Esophagus mucosa (tissue), 1 donor: ENCODE measurements around the gene TIMP2. TPM values are rescaled to one million over a fixed set of nuclear protein-coding genes. Genes with fewer than 3 reads are reported as not detected.
"Not testable (repeated sequence)": the region's sequence is repeated elsewhere in the genome, so short reads cannot be mapped to it uniquely, and the experiment has no call there.

ENCODE experiments used
- ATAC-seq: fragments of 200-7000 bp; cut with Tn5 transposase; one replicate; pipeline ENCODE4 v1.9.1; 2020
- total RNA-seq: library from RNA; stranded (reverse); gene quantifications from one replicate; pipeline ENCODE4 v1.2.4, GENCODE V29; 2023
- donor health status: DM: yes; HTN: yes; CAD: no.

Gene TIMP2
- total RNA-seq, 1 donor from 2014 or later, result 16.1 TPM

DNA sequence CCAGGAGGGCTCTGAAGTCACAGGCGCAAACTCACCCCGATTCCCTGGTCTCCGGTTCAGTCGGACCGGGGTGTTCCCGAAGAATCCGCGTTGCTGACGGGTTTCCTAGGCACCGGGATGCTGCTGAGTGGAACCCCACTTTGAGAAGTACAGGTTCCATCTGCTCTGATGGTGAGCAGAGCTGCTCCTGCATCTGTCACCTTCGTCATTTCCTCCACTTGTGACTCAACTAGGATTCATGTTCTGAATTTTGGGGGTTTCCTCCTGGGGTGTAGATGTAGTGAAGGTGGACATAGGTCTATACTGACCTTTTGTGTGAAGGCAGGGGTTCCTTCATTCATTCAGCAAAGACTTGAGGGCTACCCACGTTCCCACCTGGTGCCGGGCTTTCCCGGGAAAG lies 29.5 kb upstream of the TIMP2 start:
- no peak for ATAC-seq

DNA sequence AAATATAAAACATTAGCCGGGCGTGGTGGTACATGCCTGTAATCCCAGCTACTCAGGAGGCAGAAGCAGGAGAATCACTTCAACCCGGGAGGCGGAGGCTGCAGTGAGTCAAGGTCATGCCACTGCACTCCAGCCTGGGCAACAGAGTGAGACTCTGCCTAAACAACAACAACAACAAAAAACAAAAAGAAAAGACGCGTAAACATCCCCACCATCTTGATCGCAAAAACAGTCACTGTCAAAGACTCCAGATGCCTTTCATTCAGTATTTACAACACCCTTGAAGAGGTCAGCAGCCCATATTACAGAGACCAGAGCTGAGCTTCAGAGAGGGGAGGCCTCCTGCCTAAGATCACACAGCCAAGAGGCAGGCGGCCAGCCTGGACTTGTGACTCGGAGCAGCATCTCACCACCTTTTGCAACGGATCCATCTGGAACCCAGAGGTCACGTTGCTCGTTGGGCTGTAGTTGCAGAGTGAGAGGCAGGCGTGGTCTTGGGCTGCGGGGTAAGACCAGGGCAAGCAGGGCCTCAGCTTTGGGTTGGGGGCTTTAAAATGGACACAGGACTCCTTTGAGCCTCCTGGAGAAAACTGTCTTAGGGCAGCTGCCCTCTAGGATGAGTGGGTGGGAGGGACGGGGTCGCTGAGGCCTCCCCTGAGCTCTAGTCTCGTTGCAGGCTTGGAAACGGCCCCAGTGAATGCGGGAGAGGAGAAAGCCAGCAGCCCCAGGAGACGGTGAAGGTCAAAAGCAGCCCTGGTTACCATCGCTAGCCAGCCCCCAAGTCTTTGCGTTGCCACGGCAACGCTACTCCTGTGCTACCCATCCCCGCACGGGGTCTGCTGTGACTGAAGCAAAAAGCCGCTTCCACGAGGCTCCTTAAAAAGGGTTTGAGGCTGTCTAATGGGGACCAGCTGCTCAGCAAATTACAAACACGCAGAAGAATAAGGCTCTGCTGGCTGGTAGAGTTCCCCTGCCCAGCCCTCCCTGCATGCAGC lies 28.5 kb upstream of the TIMP2 start:
- no peak for ATAC-seq

DNA sequence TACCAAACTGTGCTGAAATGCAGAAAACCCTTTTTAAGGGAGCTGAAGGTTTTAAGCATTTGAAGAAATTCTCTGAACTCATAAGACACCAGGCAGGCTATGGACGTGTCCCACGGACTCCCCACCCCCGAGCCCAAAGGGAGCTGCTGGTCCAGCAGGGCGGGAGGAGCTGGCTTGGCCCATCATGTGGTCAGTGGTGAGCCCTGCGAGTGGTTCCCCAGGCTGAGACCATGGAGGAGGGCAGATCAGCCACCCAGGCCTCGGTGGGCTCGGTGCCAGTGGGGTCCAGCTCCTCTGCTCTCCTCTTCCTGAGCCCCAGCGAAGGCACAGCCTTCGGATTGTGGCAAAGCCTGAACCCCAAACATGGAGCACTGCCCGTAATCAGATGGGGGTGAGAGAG lies 27.5 kb upstream of the TIMP2 start:
- ATAC-seq, result no peak

DNA sequence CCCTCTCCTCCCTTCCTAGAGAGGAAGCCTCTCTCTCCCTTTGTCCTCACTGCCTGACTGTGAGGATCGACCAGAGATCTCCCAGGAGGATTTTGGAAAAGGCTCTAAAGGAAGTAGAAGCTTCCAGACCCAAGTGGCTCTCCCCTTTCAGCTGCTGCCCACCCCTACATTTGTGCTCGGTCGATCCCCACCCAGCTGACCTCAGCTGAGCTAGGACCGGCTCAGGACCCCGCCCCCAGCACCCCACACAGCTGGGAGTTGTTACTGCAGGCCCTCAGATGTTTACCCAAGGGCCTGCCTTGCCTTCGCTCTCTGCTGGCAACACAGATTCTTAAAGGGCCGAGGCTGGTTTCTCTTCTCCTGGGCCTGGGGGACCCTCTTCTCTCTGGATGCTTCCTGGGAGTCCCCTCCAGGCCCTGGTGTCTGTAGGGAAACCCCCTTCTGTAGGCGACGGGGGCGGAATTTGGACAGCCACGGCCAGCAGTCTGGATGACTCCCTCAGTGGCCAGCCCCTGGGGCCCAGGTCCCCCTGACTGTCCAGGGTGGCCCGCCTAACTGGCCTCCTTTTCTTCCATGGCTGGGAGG lies 26.9 kb upstream of the TIMP2 start:
- ATAC-seq, result no peak

DNA sequence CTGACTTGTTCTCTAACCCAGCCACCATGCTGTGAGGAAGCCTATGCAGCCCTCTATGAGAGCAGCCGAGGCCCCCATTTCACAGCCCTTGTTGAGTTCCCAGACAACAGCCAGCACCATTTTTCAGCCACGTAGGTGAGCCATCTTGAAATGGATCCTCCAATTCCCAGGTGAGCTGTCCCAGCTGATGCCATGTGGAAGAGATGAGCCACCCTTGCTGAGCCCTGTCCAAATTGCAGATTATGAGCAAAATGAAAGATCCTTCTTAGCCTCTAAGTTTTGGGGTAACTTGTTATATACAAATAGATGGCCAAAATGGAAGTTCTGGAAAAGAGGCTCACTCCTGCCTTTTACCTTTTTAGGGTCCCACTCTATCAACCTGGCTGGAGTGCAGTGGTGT lies 25.7 kb upstream of the TIMP2 start:
- ATAC-seq, result no peak

DNA sequence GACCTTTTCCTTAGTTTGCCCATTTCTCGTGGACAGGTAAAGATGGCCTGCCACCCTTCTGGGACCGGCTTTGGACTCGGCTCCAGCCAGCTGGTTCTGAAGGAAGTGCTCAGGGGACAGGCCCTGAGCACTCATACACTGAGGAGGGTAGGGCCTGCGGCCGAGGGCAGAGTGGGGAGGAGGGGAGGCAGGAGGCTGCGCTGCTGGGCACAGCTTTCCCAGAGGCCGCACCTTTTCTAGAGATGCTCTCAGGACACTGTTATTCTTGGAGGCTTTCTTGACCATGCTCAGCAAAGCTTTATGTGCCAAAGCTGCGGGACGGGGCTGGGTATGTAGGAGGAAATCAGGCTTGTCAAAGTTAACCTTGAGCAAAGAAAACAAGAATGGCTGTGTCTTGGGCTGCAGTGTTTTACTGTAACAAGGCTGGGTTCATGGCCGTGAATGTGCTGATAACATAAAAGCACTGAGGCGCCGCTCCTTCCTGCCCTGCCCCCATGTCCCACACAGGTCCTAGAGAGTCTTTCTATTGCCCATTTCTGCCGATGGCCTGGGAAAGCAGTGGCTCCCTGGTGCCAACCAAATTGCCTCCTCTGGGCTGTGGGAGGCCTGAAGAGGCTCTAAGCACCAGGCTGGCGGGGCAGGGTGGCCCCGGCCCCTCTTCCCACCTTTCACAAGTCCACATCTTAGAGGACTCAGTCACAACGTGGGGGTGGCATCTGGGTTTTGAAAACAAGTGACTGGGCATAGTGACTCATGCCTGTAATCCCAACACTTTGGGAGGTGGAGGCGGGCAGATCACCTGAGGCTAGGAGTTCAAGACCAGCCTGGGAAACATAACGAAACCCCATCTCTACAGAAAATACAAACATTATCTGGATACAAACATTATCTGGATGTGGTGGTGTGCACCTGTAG lies 22.3 kb upstream of the TIMP2 start:
- peak; percentile 17 for ATAC-seq

DNA sequence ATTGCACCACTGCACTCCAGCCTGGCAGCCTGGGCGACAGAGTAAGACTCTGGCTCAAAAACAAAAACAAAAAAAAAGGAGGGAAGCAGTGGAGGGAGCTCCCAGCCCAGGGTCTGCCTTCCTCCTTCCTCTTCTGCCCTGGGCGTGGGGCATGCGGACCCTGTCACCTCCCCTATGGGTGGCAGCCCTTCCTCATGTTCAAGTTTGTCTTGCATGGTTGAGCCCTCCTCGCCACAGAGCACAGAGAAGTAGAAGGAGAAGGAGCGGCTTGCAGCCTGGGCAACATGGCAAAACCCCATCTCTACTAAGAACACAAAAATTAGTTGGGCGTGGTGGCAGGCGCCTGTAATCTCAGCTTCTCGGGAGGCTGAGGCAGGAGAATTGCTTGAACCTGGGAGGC lies 21.4 kb upstream of the TIMP2 start:
- ATAC-seq, result no peak

DNA sequence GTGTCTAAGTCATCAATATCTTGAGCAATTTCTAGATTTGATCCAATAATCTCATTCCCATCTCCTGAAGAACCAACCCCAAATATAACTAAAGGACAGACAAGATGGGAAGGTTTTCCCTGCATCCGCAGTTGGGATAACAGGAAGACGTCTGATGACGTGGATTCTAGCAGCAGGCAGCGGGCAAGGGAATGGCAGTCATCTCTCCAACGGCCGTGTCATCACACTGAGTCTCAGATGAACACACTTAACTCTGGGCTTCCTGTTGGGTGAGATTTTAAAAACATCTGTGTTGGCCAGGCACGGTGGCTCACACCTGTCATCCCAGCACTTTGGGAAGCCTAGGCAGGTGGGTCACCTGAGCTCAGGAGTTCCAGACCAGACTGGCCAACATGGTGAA lies 20.9 kb upstream of the TIMP2 start:
- no peak for ATAC-seq

DNA sequence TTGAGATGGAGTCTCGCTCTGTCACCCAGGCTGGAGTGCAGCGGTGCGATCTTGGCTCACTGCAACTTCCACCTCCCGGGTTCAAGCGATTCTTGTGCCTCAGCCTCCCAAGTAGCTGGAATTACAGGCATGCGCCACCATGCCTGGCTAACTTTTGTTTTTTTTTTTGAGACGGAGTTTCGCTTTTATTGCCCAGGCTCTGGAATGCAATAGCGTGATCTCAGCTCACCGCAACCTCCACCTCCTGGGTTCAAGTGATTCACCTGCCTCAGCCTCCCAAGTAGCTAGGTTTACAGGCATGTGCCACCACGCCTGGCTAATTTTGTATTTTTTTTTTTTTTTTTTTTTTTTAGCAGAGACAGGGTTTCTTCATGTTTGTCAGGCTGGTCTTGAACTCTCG lies 20.3 kb upstream of the TIMP2 start:
- not testable (repeated sequence) for ATAC-seq

DNA sequence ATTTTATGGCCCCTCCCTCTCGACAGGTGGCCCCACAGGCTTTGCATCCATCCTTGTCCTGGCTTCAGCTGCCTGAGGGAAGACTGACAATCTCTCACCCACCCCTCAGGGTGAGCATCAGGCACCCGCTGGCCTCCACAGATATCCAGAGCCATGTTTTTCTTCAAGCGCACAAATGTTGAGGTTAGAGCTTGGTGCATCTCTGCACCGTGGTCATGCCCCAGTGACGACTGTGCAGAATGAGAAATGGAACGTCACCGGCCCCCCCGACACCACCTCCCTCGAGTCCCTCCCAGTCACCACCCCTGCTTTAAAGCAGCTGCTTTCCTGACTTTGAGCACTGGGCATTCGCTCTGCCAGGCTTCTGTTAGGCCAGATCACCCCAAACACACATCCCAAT lies 19.8 kb upstream of the TIMP2 start:
- no peak for ATAC-seq

DNA sequence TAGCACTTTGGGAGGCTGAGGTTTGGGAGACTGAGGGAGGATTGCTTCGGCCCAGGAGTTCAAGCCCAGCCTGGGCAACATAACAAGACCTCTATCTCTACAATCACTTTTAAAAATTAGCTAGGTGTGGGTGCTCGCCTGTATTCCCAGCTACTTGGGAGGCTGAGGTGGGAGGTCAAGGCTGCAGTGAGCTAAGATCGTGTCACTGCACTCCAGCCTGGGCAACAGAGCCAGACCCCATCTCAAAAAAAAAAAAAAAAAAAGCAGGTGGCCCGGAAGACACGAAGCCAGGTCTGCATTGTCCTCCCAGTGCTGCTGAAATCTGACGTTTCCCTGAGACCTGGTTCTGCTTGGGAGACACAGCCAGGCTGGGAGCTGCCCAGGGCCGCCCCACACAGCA lies 18.8 kb upstream of the TIMP2 start:
- no peak for ATAC-seq

DNA sequence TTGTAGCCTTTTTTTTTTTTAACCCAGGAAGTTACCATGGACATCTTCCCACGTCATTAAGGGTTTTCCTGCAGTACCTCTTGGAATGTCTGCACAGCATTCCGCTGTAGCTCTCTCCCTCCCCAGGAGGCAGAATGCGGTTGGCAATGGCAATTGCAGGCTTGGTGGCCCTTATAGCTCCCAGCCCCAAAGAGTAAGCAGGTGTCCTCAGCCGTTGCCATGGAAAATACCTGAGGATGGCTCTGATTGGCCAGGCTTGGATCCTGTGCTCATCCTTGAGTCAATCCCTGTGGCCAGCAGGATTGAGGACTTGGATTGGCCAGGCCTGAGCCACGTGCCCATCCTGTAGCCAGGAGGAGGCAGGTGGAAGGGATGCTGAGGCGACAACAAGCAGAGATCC lies 15.5 kb upstream of the TIMP2 start:
- no peak for ATAC-seq

DNA sequence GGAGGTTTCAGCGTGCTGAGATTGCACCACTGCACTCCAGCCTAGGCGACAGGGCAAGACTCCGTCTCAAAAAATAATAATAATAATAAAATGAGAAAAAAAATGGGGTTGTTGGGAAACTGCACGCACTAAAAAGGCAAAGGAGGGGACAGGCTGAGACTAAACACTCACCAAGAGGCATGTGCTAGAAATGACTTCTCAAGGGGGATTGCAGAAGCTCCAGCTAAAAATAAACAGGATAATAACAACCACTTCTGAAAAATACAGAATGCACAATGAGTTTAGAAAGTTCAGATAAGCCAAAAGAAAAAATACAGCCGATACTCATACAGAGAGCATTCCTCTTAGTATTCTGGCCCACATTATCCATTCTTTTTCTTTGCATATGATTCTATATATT lies 15.1 kb upstream of the TIMP2 start:
- ATAC-seq, result no peak

DNA sequence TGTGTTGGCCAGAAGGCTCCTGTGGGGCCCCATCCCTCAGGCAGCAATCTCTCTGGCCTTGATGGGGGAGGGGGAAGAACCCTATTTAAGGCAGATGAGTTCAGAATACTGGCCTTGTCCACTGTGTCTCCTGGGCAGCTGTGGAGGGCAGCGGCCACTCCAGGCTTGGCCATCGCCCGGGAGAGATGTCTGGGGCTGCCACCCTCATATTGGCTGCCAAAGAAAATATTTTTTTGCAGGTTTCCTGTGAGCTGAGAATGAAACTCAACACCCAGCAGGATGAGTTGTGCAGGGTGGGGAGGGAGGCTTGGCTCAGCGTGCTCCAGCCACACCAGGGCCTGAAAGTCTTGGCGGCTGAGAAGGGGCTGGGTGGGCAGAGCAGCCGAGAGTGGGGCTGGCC lies 14.4 kb upstream of the TIMP2 start:
- no peak for ATAC-seq

DNA sequence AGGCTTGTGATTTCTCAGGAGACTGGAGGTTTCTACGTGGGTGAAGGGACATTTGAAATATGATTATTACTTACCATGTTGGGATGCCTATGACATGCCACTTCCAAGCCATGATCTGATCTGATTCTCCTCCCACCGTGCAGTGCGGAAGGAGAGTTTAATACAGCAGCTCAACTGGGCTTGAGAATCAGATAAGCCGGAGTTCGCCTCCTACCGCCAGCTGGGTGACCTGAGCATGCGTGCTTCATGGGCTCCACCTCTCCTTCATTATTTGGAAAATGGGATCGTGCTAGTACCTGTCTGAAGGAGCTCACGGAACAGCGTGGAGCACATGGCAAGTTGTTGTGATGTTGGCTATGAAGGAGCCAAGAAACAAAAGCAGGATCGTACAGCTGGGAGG lies 12.4 kb upstream of the TIMP2 start:
- ATAC-seq, result no peak

DNA sequence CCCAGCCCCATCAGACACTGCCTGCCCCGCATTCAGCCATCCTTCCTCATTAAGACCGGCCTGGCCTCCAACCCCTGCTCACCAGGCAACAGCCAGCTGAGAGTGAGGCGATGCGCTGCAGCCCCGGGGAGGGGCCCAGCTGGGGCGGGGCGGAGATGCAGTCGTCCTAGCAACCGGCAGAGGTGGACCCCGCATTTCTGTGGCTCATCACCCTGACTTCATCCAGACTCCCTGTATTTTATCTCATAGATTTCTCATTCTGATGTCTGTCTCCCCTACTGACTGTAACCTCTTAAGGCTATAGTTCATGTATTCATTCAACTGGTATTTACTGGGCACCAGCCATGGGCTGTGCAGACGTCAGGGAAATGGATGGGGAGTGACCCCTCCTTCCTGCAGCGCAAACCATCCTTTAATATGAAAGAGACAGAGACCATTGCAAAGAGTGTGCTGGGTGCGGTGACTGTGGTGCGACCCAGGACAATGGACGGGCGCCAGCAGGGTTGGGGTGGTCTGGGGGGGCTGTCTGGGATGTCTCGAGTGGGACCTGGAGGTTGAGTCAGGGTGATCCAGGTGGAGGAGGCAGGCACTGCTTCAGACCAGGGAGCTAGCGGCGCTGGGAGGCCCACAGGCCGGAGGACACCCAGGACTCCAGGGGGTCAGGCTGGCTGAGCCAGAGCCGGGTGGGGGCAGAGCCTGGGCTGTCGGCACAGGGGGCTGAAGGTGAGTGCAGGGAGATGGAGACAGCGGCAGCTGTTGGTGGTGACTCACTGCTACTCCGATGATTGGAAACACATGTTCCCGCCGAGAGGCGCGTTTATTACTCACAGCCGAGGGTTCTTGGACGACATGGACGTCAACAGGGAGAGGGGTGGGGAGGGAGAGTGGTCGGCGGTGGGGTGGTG lies 10.5 kb upstream of the TIMP2 start:
- peak; percentile 4 for ATAC-seq

DNA sequence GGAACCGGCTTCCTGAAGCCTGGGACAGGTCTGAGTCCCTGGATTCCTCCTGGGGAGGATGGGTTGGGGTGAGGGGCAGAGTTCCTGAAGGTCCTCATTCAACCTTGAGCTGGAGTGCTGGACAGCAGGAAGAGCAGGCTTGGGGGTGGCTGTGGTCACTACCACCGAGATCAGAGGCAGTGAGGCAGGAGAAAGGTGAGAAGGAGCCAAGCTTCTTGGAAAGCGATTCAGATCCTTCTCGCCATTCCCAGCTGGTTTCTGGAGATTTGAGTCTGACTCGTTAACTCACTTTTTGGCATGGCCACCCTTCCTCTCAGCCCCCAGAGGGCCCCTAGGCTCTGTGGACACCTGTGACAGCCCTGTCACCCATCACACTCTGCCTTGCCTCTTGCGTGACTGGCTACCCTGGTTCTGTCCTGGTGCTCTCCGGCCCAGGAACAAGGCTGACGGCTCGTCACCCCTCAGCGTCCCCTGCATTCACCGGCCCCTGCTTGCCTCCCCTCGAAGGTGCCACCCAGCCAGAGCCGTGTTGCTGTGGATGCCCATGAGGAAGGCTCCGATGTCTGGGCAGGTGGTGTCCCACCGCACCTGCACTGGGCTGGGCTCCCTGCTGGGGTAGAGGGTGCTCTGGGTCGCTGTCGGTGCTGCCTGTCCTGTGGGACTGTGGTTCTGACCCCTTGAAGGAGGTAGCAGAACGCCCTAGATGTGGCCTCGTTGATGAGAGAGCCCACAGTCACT lies 9.7 kb upstream of the TIMP2 start:
- ATAC-seq, result no peak

DNA sequence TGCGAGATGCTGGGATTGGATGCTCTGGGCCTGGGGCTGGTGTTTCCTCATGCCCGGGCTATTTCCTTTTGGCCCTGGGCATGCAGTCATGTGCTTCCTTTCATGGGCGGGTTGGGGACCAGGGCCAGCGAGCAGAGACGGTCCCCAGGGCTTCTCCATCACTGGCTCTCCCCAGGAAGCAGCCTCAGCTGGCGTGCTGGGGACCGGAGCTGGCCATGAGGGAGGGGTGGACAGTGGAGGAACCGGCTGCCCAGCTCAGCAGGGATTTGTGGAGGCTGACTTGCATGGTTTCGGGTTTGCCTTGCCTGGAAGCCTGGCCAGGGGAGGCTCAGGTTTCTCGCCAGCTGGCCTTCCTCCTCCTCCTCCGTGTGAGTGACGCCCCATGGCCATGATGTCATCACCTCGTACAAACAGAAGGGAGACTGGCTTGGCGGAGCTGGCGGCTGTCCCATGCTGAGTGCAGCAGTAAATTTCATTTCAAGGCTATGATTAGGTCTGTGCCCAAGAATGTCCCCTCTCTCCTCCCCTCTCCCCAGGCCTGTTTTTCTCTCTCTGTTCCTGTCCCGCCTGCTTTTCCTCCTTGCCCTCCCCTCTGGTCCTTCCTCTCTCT lies 8.9 kb upstream of the TIMP2 start:
- ATAC-seq, result peak; percentile 81

DNA sequence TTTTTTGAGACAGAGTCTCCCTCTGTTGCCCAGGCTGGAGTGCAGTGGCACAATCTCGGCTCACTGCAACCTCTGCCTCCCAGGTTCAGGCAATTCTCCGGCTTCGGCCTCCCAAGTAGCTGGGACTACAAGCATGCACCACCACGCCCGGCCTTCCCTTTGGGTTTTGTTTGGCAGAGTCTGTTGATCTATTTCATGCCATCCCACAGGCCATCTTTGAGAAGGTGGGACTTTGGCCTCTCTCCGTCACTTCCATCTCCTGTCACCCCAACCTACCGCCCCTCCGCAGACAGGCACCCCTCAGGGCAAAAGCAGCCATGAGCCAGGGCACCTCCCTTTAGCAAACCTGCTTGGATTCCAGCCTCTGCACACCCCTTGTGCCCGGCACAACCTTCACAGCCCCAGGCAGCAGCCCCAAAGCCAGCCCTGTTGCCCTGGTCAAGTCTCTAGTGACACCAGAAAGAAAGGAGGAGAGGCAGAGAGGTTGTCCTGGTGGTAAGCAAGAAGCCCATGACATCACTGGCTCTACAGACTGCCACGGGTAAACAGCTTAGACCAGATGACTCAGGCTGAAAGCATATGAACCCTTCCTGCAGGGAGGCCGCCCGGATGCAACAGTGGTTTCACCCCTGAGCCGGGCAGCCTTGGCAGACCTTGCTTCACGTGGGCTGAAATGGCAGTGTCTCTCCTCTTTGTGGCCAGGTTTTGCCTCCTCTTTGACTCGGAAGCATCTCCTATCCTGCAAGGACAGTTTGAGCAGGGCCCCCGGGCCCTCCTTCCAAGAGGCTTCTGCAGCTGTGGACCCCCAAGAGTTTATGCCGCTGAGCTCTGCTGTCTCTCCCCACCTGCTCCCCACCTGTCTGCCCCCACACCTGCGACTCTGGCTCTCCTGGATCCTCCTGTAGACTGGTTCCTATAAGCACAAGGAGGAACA lies 8.1 kb upstream of the TIMP2 start:
- peak; percentile 75 for ATAC-seq
